Sigmoid colon (tissue), 4 donors: ENCODE results near the gene AMMECR1.

Source experiments
- EP300 ChIP-seq, 4 donors: sonication (generic); formaldehyde crosslinking; IDR thresholded peaks; one replicate each; pipeline ENCODE4 v1.6.1; 2017; ENCODE audit warnings: antibody characterized with exemption in 4 of 4
- POLR2AphosphoS5 ChIP-seq, 4 donors: sonication (generic); formaldehyde crosslinking; IDR thresholded peaks; one replicate each; pipeline ENCODE4 v1.6.1; 2017; ENCODE audit warnings: antibody characterized with exemption in 4 of 4
- TF ChIP-seq, protein P1 (sequence below), 4 experiments: fragments of 450-650 bp in 3 of 4; fragments of 200-600 bp in 1 of 4; IDR thresholded peaks; one replicate each; pipeline ENCODE4 v1.5.1; 2016 to 2019; ENCODE audit warnings: antibody characterized with exemption in 4 of 4, mild to moderate bottlenecking in 3 of 4, moderate library complexity in 2 of 4

DNA sequence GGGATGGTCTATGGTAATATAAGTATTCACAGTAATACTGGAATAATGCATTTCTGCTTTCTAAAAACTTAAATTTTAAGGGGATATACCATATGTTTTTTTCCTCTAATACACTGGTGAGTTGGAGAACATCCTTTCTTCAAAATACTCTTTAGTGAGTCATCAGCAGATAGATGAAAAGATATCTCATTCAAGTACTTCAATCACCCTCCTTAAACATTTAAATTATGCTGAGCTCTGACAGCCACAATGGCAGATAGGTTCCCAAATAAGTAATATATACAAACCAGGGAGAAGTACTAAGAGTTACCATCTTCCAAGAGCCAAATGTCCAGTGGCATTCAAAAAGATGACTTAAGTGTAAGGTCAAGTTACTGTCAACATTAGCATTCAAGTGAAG, 52.2 kb downstream of the AMMECR1 start:
- TF ChIP-seq, protein P1, sequence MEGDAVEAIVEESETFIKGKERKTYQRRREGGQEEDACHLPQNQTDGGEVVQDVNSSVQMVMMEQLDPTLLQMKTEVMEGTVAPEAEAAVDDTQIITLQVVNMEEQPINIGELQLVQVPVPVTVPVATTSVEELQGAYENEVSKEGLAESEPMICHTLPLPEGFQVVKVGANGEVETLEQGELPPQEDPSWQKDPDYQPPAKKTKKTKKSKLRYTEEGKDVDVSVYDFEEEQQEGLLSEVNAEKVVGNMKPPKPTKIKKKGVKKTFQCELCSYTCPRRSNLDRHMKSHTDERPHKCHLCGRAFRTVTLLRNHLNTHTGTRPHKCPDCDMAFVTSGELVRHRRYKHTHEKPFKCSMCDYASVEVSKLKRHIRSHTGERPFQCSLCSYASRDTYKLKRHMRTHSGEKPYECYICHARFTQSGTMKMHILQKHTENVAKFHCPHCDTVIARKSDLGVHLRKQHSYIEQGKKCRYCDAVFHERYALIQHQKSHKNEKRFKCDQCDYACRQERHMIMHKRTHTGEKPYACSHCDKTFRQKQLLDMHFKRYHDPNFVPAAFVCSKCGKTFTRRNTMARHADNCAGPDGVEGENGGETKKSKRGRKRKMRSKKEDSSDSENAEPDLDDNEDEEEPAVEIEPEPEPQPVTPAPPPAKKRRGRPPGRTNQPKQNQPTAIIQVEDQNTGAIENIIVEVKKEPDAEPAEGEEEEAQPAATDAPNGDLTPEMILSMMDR (IDR thresholded peaks at IDR 0.05) = no peak
- TF ChIP-seq POLR2AphosphoS5 (IDR thresholded peaks at IDR 0.05) (no peak), EP300 (IDR thresholded peaks at IDR 0.05) (no peak)
